Stimulated activated CD4-positive, alpha-beta T cell treated with anti-CD3 and anti-CD28 coated beads, Interleukin-2, amount 100 ng/mL, for 4 hours (primary cell): ENCODE measurements around the gene PEAK1.
"Not testable (repeated sequence)": the region's sequence is repeated elsewhere in the genome, so short reads cannot be mapped to it uniquely, and the experiment has no call there.

Source experiments
- DNase-seq: peaks from one replicate; pipeline ENCODE4 v3.0.0-alpha.2; 2020; ENCODE audit warnings: low read depth

Gene PEAK1

GRCh38 chr15:77178411-77178810, 241.5 kb downstream of the PEAK1 start:
- no peak for DNase-seq

GRCh38 chr15:77176148-77176547, 243.8 kb downstream of the PEAK1 start:
- DNase-seq = not testable (repeated sequence)

GRCh38 chr15:77173487-77173886, 246.4 kb downstream of the PEAK1 start:
- DNase-seq = no peak

- DNase-seq = no peak
Measured at GRCh38 chr15:77171221-77171967, 248.5 kb downstream of the PEAK1 start.

GRCh38 chr15:77168616-77169015, 251.3 kb downstream of the PEAK1 start:
- no peak for DNase-seq

- DNase-seq = no peak
Measured at GRCh38 chr15:77168141-77168540, 251.8 kb downstream of the PEAK1 start.

GRCh38 chr15:77167406-77167805, 252.5 kb downstream of the PEAK1 start:
- no peak for DNase-seq

GRCh38 chr15:77163781-77164384, 256.0 kb downstream of the PEAK1 start:
- no peak for DNase-seq

GRCh38 chr15:77162872-77163633, 256.9 kb downstream of the PEAK1 start:
- no peak for DNase-seq

GRCh38 chr15:77160562-77161478, 259.1 kb downstream of the PEAK1 start:
- no peak for DNase-seq

GRCh38 chr15:77156000-77156399, 263.9 kb downstream of the PEAK1 start:
- DNase-seq = not testable (repeated sequence)

- no peak for DNase-seq
Measured at GRCh38 chr15:77148191-77148590, 271.7 kb downstream of the PEAK1 start.

- DNase-seq = no peak
Measured at GRCh38 chr15:77145370-77145769, 274.5 kb downstream of the PEAK1 start.

GRCh38 chr15:77144492-77145070, 275.3 kb downstream of the PEAK1 start:
- DNase-seq = no peak

GRCh38 chr15:77144026-77144425, 275.9 kb downstream of the PEAK1 start:
- no peak for DNase-seq

GRCh38 chr15:77143616-77144015, 276.3 kb downstream of the PEAK1 start:
- DNase-seq = no peak

GRCh38 chr15:77143191-77143590, 276.7 kb downstream of the PEAK1 start:
- no peak for DNase-seq

- DNase-seq = no peak
Measured at GRCh38 chr15:77140220-77140619, 279.7 kb downstream of the PEAK1 start.

GRCh38 chr15:77139312-77139711, 280.6 kb downstream of the PEAK1 start:
- no peak for DNase-seq

- DNase-seq = no peak
Measured at GRCh38 chr15:77138167-77138522, 281.8 kb downstream of the PEAK1 start.

GRCh38 chr15:77135181-77135580, 284.7 kb downstream of the PEAK1 start:
- DNase-seq = no peak
